Nephron (organoid): Measurements from ENCODE around the gene MTA3.

Experiments
- H3K27ac Mint-ChIP-seq, 3 experiments: 2 replicates each; pipeline ENCODE4 v1.8.0; 2020; ENCODE audit warnings: mixed read lengths in 3 of 3, mild to moderate bottlenecking in 2 of 3, moderate library complexity in 1 of 3
- H3K27me3 Mint-ChIP-seq: 2 replicates; pipeline ENCODE4 v1.8.0; 2021; ENCODE audit warnings: low read depth, mild to moderate bottlenecking, moderate library complexity, mixed read lengths
- H3K36me3 Mint-ChIP-seq: 2 replicates; pipeline ENCODE4 v1.8.0; 2020; ENCODE audit warnings: low read depth, mixed read lengths
- H3K4me1 Mint-ChIP-seq: 2 replicates; pipeline ENCODE4 v1.8.0; 2020; ENCODE audit warnings: mixed read lengths
- H3K4me3 Mint-ChIP-seq, 3 experiments: 2 replicates each; pipeline ENCODE4 v1.8.0; 2020; ENCODE audit warnings: mild to moderate bottlenecking in 3 of 3, mixed read lengths in 3 of 3, moderate library complexity in 2 of 3
- H3K9me3 Mint-ChIP-seq: 2 replicates; pipeline ENCODE4 v1.8.0; 2020; ENCODE audit warnings: mixed read lengths
- CTCF ChIP-seq, 3 experiments: fragments of 200-600 bp; sonication (generic); IDR thresholded peaks; one replicate each; pipeline ENCODE4 v1.5.0; 2021; ENCODE audit warnings: antibody characterized with exemption in 3 of 3; ENCODE audit not compliant: unreplicated experiment in 3 of 3

MTA3 gene

GRCh38 chr2:42765686-42766085, 197.3 kb downstream of the MTA3 start:
- no peaks in the 10 kb centered on the region for H3K27me3 Mint-ChIP-seq
- H3K27ac Mint-ChIP-seq: no peak overlapping the region
- TF ChIP-seq CTCF (IDR thresholded peaks at IDR 0.05; ENCODE audit: unreplicated experiment in 3 of 3): no peak
- H3K36me3 Mint-ChIP-seq: peaks cover 13% of the 10 kb centered on the region
- H3K4me3 Mint-ChIP-seq: no peak overlapping the region
- H3K4me1 Mint-ChIP-seq: peaks cover 2% of the 10 kb centered on the region
- no peaks in the 10 kb centered on the region for H3K9me3 Mint-ChIP-seq

GRCh38 chr2:42767080-42767898, 198.9 kb downstream of the MTA3 start:
- no peaks in the 10 kb centered on the region for H3K9me3 Mint-ChIP-seq
- no peak for TF ChIP-seq CTCF (IDR thresholded peaks at IDR 0.05; ENCODE audit: unreplicated experiment in 3 of 3)
- no peaks in the 10 kb centered on the region for H3K27me3 Mint-ChIP-seq
- no peak overlapping the region for H3K4me3 Mint-ChIP-seq
- H3K4me1 Mint-ChIP-seq: no peaks in the 10 kb centered on the region
- peaks cover 9% of the 10 kb centered on the region for H3K36me3 Mint-ChIP-seq
- H3K27ac Mint-ChIP-seq: no peak overlapping the region

GRCh38 chr2:42767899-42768705, 199.7 kb downstream of the MTA3 start:
- no peak for TF ChIP-seq CTCF (IDR thresholded peaks at IDR 0.05; ENCODE audit: unreplicated experiment in 3 of 3)
- Mint-ChIP-seq H3K36me3 (peaks cover 7% of the 10 kb centered on the region), H3K4me3 (no peak overlapping the region), H3K9me3 (no peaks in the 10 kb centered on the region), H3K4me1 (no peaks in the 10 kb centered on the region), H3K27ac (no peak overlapping the region), H3K27me3 (no peaks in the 10 kb centered on the region)

- H3K36me3 Mint-ChIP-seq: peaks cover 9% of the 10 kb centered on the region
- H3K4me3 Mint-ChIP-seq: no peak overlapping the region
- H3K4me1 Mint-ChIP-seq: no peaks in the 10 kb centered on the region
- no peak for TF ChIP-seq CTCF (IDR thresholded peaks at IDR 0.05; ENCODE audit: unreplicated experiment in 3 of 3)
- H3K27me3 Mint-ChIP-seq: no peaks in the 10 kb centered on the region
- no peaks in the 10 kb centered on the region for H3K9me3 Mint-ChIP-seq
- H3K27ac Mint-ChIP-seq: no peak overlapping the region
Observed at GRCh38 chr2:42768706-42769256, 200.3 kb downstream of the MTA3 start.

- no peaks in the 10 kb centered on the region for H3K4me1 Mint-ChIP-seq
- no peak overlapping the region for H3K4me3 Mint-ChIP-seq
- no peaks in the 10 kb centered on the region for H3K9me3 Mint-ChIP-seq
- H3K36me3 Mint-ChIP-seq: peaks cover 15% of the 10 kb centered on the region
- no peaks in the 10 kb centered on the region for H3K27me3 Mint-ChIP-seq
- TF ChIP-seq CTCF (IDR thresholded peaks at IDR 0.05; ENCODE audit: unreplicated experiment in 3 of 3): no peak
- no peak overlapping the region for H3K27ac Mint-ChIP-seq
Observed at GRCh38 chr2:42769583-42770287, 201.3 kb downstream of the MTA3 start.
